HG03039 (cell line): Measurements from ENCODE around the gene SH3PXD2A.

Experiments
- ATAC-seq: cut with Tn5 transposase; IDR thresholded peaks from one replicate; pipeline ENCODE4 v1.9.1; 2021; ENCODE audit warnings: mild to moderate bottlenecking, moderate library complexity; ENCODE audit not compliant: unreplicated experiment

Gene SH3PXD2A

GRCh38 chr10:103729851-103730250, 125.5 kb downstream of the SH3PXD2A start:
- ATAC-seq, result no peak

- no peak for ATAC-seq
Observed at GRCh38 chr10:103727991-103728689, 127.2 kb downstream of the SH3PXD2A start.

GRCh38 chr10:103727546-103727963, 127.8 kb downstream of the SH3PXD2A start:
- no peak for ATAC-seq

GRCh38 chr10:103726637-103727036, 128.7 kb downstream of the SH3PXD2A start:
- no peak for ATAC-seq

GRCh38 chr10:103725242-103725641, 130.1 kb downstream of the SH3PXD2A start:
- no peak for ATAC-seq

GRCh38 chr10:103724771-103725170, 130.6 kb downstream of the SH3PXD2A start:
- ATAC-seq, result no peak

GRCh38 chr10:103724074-103724473, 131.3 kb downstream of the SH3PXD2A start:
- no peak for ATAC-seq

GRCh38 chr10:103723557-103723956, 131.8 kb downstream of the SH3PXD2A start:
- no peak for ATAC-seq

- no peak for ATAC-seq
Observed at GRCh38 chr10:103722632-103723031, 132.7 kb downstream of the SH3PXD2A start.

- no peak for ATAC-seq
Observed at GRCh38 chr10:103720964-103721335, 134.4 kb downstream of the SH3PXD2A start.

- no peak for ATAC-seq
Observed at GRCh38 chr10:103720328-103720963, 134.9 kb downstream of the SH3PXD2A start.

- no peak for ATAC-seq
Observed at GRCh38 chr10:103719036-103719435, 136.3 kb downstream of the SH3PXD2A start.

GRCh38 chr10:103718247-103718620, 137.1 kb downstream of the SH3PXD2A start:
- no peak for ATAC-seq

GRCh38 chr10:103717341-103718246, 137.8 kb downstream of the SH3PXD2A start:
- no peak for ATAC-seq

- no peak for ATAC-seq
Observed at GRCh38 chr10:103716206-103717160, 138.9 kb downstream of the SH3PXD2A start.

- no peak for ATAC-seq
Observed at GRCh38 chr10:103715430-103715829, 139.9 kb downstream of the SH3PXD2A start.

GRCh38 chr10:103714232-103714891, 141.0 kb downstream of the SH3PXD2A start:
- ATAC-seq, result no peak

- ATAC-seq, result no peak
Observed at GRCh38 chr10:103713676-103714075, 141.7 kb downstream of the SH3PXD2A start.

- peak; percentile 61 for ATAC-seq
Observed at GRCh38 chr10:103712898-103713498, 142.4 kb downstream of the SH3PXD2A start.

- ATAC-seq, result no peak
Observed at GRCh38 chr10:103712146-103712545, 143.2 kb downstream of the SH3PXD2A start.
